ENCODE measurements around the gene SLC12A5.
"Not testable (repeated sequence)": the region's sequence is repeated elsewhere in the genome, so short reads cannot be mapped to it uniquely, and the experiment has no call there.

- TF ChIP-seq EP300 (IDR thresholded peaks at IDR 0.05); CTCF (IDR thresholded peaks at IDR 0.05); POLR2A (IDR thresholded peaks at IDR 0.05; ENCODE audit: low read depth): not testable (repeated sequence)
Observed at GRCh38 chr20:46100444-46100843, 71.4 kb downstream of the SLC12A5 start.

Measured in esophagus muscularis mucosa (tissue), 4 donors.